Immature natural killer cell (primary cell): ENCODE results near the gene NEMF. TPM values are rescaled to one million over a fixed set of nuclear protein-coding genes. Genes with fewer than 3 reads are reported as not detected.
"Not testable (repeated sequence)": the region's sequence is repeated elsewhere in the genome, so short reads cannot be mapped to it uniquely, and the experiment has no call there.

Experiments
- DNase-seq, 3 donors: peaks; one replicate each; pipeline ENCODE4 v3.0.0; 2022; ENCODE audit warnings: mixed read lengths in 1 of 3
- H3K27ac Mint-ChIP-seq, 6 donors: one replicate each; pipeline ENCODE4 v1.8.0; 2020; ENCODE audit warnings: mixed read lengths in 6 of 6, mild to moderate bottlenecking in 5 of 6, inconsistent platforms in 4 of 6, moderate library complexity in 3 of 6
- H3K27me3 Mint-ChIP-seq, 3 donors: one replicate each; pipeline ENCODE4 v1.8.0; 2020 to 2021; ENCODE audit warnings: low read depth in 3 of 3, mild to moderate bottlenecking in 3 of 3, mixed read lengths in 3 of 3, moderate library complexity in 3 of 3, inconsistent platforms in 1 of 3
- H3K36me3 Mint-ChIP-seq, 3 donors: one replicate each; pipeline ENCODE4 v1.8.0; 2020; ENCODE audit warnings: mixed read lengths in 3 of 3, inconsistent platforms in 2 of 3, mild to moderate bottlenecking in 2 of 3
- H3K4me1 Mint-ChIP-seq, 2 donors: one replicate each; pipeline ENCODE4 v1.8.0; 2020; ENCODE audit warnings: inconsistent platforms in 2 of 2, mild to moderate bottlenecking in 2 of 2, mixed read lengths in 2 of 2, moderate library complexity in 1 of 2
- H3K4me3 Mint-ChIP-seq, 5 donors: one replicate each; pipeline ENCODE4 v1.8.0; 2020; ENCODE audit warnings: mild to moderate bottlenecking in 5 of 5, mixed read lengths in 5 of 5, inconsistent platforms in 3 of 5, moderate library complexity in 3 of 5
- H3K9me3 Mint-ChIP-seq, 6 donors: one replicate each; pipeline ENCODE4 v1.8.0; 2020; ENCODE audit warnings: mild to moderate bottlenecking in 6 of 6, mixed read lengths in 6 of 6, inconsistent platforms in 4 of 6, moderate library complexity in 3 of 6
- polyA plus RNA-seq, 3 donors: library from polyadenylated mRNA; unstranded; fragments of 300-500 nt; fragmentation: Illumina TruSeq; gene quantifications; one replicate each; pipeline ENCODE4 v1.2.3, GENCODE V29; 2021

NEMF gene
- polyA plus RNA-seq, 3 donors from 2014 or later, result 28.7 to 54.4 (median 33.4) TPM

DNA sequence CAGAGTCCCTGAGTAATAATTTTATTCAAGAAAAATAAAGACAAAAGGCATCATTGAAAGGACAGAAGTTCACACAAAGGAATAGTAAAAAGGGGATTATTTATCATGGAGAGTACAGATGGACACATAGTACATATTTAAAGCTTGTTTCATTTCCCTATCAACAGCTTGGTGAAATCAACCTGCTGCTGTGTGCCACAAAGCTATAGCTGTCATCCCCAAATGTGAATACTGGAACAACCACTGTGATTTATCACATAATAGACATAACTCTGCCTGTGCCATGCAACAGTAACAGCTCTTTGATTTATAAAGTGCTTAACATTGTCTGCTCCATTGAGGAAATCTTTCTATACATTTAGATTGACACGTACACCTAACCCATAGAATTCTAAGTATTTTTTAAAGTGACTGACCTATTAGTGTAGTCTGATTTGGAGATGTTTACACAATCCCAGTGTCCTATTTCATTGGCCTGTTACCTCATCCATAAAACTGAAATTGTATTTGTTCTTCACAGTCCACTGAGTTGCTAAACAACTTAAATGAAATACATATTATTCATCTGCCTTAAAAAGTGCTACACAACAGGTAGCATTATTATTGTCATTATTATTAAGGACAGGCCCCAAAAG, 3.3 kb downstream of the NEMF start:
- Mint-ChIP-seq H3K36me3 (peaks cover 12 to 16% (median 12%) of the 10 kb centered on the region in 3 donors), H3K9me3 (no peaks in the 10 kb centered on the region), H3K27ac (peak overlapping the region; percentile 17 to 75 (median 52)), H3K4me1 (peaks cover 46 to 59% of the 10 kb centered on the region in 2 donors), H3K27me3 (peaks cover 6 to 20% (median 6%) of the 10 kb centered on the region in 3 donors), H3K4me3 (peak overlapping the region in 1 of 5 donors; percentile 55)
- DNase-seq, result no peak

DNA sequence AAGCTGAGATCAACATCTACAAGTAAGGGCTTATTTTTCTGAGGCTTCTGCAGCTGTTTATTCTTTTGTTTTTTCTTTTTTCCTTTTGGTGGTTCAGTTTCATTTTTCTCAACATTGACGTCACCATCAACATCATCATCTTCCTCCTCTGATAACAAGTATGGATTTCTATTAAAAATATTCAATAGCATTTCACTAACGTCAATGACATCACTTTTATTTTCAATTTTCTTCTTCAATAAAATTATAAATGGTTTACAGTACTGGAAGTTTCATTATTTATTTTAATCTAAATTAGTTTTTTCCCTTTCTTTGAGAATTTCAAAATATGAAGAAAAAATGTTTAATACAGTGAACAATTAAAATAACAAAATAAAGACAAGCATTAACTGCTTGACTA, 23.9 kb downstream of the NEMF start:
- H3K4me1 Mint-ChIP-seq, result peaks cover 0 to 1% of the 10 kb centered on the region in 2 donors
- no peak overlapping the region for H3K4me3 Mint-ChIP-seq
- H3K27ac Mint-ChIP-seq, result no peak overlapping the region
- no peaks in the 10 kb centered on the region for H3K9me3 Mint-ChIP-seq
- no peak for DNase-seq
- H3K36me3 Mint-ChIP-seq, result peaks cover 28 to 49% (median 32%) of the 10 kb centered on the region in 3 donors
- no peaks in the 10 kb centered on the region for H3K27me3 Mint-ChIP-seq

- Mint-ChIP-seq H3K9me3 (peaks cover 0 to 7% (median 5%) of the 10 kb centered on the region in 6 donors), H3K4me3 (no peak overlapping the region), H3K4me1 (peaks cover 0 to under 1% of the 10 kb centered on the region in 2 donors), H3K36me3 (peaks cover 30 to 54% (median 51%) of the 10 kb centered on the region in 3 donors), H3K27me3 (peaks cover 1 to 5% (median 2%) of the 10 kb centered on the region in 3 donors), H3K27ac (no peak overlapping the region)
- no peak for DNase-seq
Observed at GRCh38 chr14:49820176-49820575, 32.4 kb downstream of the NEMF start.

GRCh38 chr14:49816844-49817243, 35.7 kb downstream of the NEMF start:
- H3K4me1 Mint-ChIP-seq, result peaks cover 1 to 7% of the 10 kb centered on the region in 2 donors
- H3K9me3 Mint-ChIP-seq, result peaks cover 0 to 7% (median 5%) of the 10 kb centered on the region in 6 donors
- peak overlapping the region in 2 of 6 donors; percentile 11 to 32 for H3K27ac Mint-ChIP-seq
- peaks cover 41 to 73% (median 62%) of the 10 kb centered on the region in 3 donors for H3K36me3 Mint-ChIP-seq
- no peak for DNase-seq
- no peak overlapping the region for H3K4me3 Mint-ChIP-seq
- H3K27me3 Mint-ChIP-seq, result peaks cover 1 to 7% (median 2%) of the 10 kb centered on the region in 3 donors

- Mint-ChIP-seq H3K36me3 (peaks cover 43 to 80% (median 70%) of the 10 kb centered on the region in 3 donors), H3K27ac (peak overlapping the region in 2 of 6 donors; percentile 11 to 76)
- not testable (repeated sequence) for H3K9me3 Mint-ChIP-seq, H3K4me3 Mint-ChIP-seq, H3K4me1 Mint-ChIP-seq, DNase-seq, H3K27me3 Mint-ChIP-seq
Observed at GRCh38 chr14:49816118-49816517, 36.5 kb downstream of the NEMF start.

DNA sequence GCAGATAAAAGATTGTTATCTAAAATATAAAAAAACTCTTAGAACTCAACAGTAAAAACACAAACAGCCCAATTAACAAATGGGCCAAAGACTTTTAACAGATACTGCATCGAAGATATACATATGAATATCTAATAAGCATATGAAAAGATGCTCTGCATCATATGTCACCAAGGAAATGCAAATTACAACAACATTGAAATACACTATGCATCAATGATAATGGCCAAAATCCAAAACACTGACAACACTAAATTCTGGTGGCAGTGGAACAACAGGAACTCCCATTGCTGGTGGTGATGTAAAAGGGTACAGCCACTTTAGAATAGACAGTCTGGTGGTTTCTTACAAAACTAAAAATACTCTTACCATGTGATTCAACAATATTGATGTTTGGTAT, 43.8 kb downstream of the NEMF start:
- peaks cover 12 to 46% (median 34%) of the 10 kb centered on the region in 3 donors for H3K36me3 Mint-ChIP-seq
- peaks cover 2 to 4% of the 10 kb centered on the region in 2 donors for H3K4me1 Mint-ChIP-seq
- H3K4me3 Mint-ChIP-seq, result no peak overlapping the region
- no peak for DNase-seq
- H3K27me3 Mint-ChIP-seq, result peaks cover 0 to 2% (median 2%) of the 10 kb centered on the region in 3 donors
- H3K9me3 Mint-ChIP-seq, result no peaks in the 10 kb centered on the region
- peak overlapping the region in 1 of 6 donors; percentile 35 for H3K27ac Mint-ChIP-seq

GRCh38 chr14:49796025-49796424, 56.6 kb downstream of the NEMF start:
- Mint-ChIP-seq H3K9me3 (no peaks in the 10 kb centered on the region), H3K4me1 (no peaks in the 10 kb centered on the region), H3K27ac (peak overlapping the region in 4 of 6 donors; percentile 27 to 66 (median 36)), H3K36me3 (peaks cover 6 to 55% (median 38%) of the 10 kb centered on the region in 3 donors), H3K4me3 (no peak overlapping the region), H3K27me3 (no peaks in the 10 kb centered on the region)
- no peak for DNase-seq

- Mint-ChIP-seq H3K9me3 (no peaks in the 10 kb centered on the region), H3K36me3 (peaks cover 13 to 47% (median 28%) of the 10 kb centered on the region in 3 donors), H3K27ac (no peak overlapping the region), H3K27me3 (peaks cover 0 to 2% (median 0%) of the 10 kb centered on the region in 3 donors), H3K4me3 (no peak overlapping the region), H3K4me1 (no peaks in the 10 kb centered on the region)
- DNase-seq, result no peak
Observed at GRCh38 chr14:49792618-49793017, 60.0 kb downstream of the NEMF start.

DNA sequence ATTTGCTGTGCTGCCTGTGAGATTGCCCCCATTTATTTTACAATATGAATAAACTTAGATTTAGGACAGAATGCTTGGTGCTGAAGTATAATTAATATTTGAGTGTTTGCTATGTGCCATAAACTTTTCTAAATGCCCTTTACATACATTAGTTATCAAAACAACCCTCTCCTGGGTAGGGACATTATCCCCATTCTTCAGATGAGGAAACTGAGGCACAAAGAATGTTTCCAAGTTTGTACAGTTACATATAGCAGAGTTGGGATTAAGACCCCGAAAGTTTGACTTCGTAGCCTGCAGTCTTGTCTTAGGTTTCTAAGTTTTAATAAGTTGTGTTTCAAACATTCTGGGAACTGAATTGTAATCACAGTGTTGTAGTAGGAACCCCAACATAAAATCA, 66.3 kb downstream of the NEMF start:
- Mint-ChIP-seq H3K27me3 (peaks cover 0 to 2% (median 0%) of the 10 kb centered on the region in 3 donors), H3K9me3 (no peaks in the 10 kb centered on the region), H3K27ac (peak overlapping the region in 2 of 6 donors; percentile 43 to 61), H3K4me3 (no peak overlapping the region), H3K36me3 (peaks cover 12 to 43% (median 15%) of the 10 kb centered on the region in 3 donors), H3K4me1 (no peaks in the 10 kb centered on the region)
- DNase-seq, result no peak

DNA sequence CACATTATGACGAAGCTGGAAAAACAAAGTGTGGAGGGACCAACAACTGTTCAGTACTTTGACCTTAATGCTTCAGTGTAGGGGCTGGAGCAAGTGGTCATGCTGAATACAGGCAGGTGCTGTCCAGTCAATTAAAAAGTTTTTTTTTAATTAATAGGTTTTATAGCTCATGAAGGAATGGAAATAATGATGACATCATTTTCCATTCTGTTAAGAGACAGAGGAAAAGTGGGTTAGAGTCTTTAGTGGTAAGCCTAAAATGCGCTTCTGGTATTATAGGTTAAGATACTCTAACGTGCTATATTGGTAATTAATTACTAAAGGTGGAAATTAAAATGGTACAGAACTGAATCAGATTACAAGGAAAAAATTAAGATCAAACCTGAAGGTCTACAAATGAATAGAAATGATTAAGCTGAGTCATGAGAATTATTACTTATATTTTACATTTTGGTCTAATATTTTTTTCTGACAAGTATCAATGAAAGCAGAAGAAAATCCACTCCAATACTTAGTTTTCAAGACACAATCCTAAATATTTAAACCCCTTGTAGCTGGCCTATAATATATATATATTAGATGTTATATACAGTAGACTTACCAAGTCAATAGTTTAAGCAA, 69.1 kb downstream of the NEMF start:
- no peak for DNase-seq
- H3K9me3 Mint-ChIP-seq, result no peaks in the 10 kb centered on the region
- no peak overlapping the region for H3K27ac Mint-ChIP-seq
- peaks cover 4 to 51% (median 21%) of the 10 kb centered on the region in 3 donors for H3K36me3 Mint-ChIP-seq
- H3K4me3 Mint-ChIP-seq, result no peak overlapping the region
- no peaks in the 10 kb centered on the region for H3K4me1 Mint-ChIP-seq
- H3K27me3 Mint-ChIP-seq, result no peaks in the 10 kb centered on the region

- DNase-seq, H3K4me3 Mint-ChIP-seq, H3K9me3 Mint-ChIP-seq, H3K4me1 Mint-ChIP-seq, H3K27me3 Mint-ChIP-seq: not testable (repeated sequence)
- Mint-ChIP-seq H3K27ac (peak overlapping the region in 1 of 6 donors; percentile 61), H3K36me3 (peaks cover 1 to 46% (median 19%) of the 10 kb centered on the region in 3 donors)
Observed at GRCh38 chr14:49781040-49781439, 71.5 kb downstream of the NEMF start.

GRCh38 chr14:49778421-49778820, 74.2 kb downstream of the NEMF start:
- Mint-ChIP-seq H3K4me3 (no peak overlapping the region), H3K36me3 (peaks cover 8 to 49% (median 31%) of the 10 kb centered on the region in 3 donors), H3K27me3 (no peaks in the 10 kb centered on the region), H3K27ac (no peak overlapping the region), H3K4me1 (peaks cover 0 to 7% of the 10 kb centered on the region in 2 donors), H3K9me3 (no peaks in the 10 kb centered on the region)
- no peak for DNase-seq

DNA sequence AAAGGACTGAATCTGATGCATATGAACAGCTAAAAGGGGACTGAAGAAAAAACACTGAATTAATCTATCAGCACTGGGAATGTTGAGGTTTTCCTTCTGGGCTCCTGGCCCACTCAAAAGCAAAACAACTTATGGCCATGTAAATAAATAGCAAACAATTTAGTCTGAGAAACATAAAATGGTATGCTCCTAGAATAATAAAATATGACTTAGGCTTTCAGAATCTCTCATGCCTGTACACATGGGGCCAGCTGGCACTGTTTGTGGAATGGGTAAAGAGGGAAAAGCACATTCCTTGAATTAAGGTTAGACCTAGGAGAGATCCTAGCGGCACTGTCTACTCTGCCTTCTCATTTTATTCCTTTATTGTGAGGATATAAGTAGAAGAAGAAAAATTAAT, 78.5 kb downstream of the NEMF start:
- peaks cover 8 to 24% (median 19%) of the 10 kb centered on the region in 3 donors for H3K36me3 Mint-ChIP-seq
- no peak for DNase-seq
- H3K27ac Mint-ChIP-seq, result peak overlapping the region in 2 of 6 donors; percentile 44 to 58
- peaks cover 0 to 3% (median 0%) of the 10 kb centered on the region in 3 donors for H3K27me3 Mint-ChIP-seq
- H3K4me3 Mint-ChIP-seq, result no peak overlapping the region
- H3K4me1 Mint-ChIP-seq, result peaks cover 13 to 32% of the 10 kb centered on the region in 2 donors
- H3K9me3 Mint-ChIP-seq, result no peaks in the 10 kb centered on the region

GRCh38 chr14:49771691-49772090, 80.9 kb downstream of the NEMF start:
- H3K4me3 Mint-ChIP-seq, DNase-seq, H3K9me3 Mint-ChIP-seq: not testable (repeated sequence)
- peaks cover 8 to 19% (median 16%) of the 10 kb centered on the region in 3 donors for H3K36me3 Mint-ChIP-seq
- peak overlapping the region in 4 of 6 donors; percentile 8 to 71 (median 60) for H3K27ac Mint-ChIP-seq
- peaks cover 9 to 17% (median 9%) of the 10 kb centered on the region in 3 donors for H3K27me3 Mint-ChIP-seq
- peaks cover 26 to 47% of the 10 kb centered on the region in 2 donors for H3K4me1 Mint-ChIP-seq
